Osteocyte (in vitro differentiated cells): Measurements from ENCODE around the gene COTL1. TPM values are rescaled to one million over a fixed set of nuclear protein-coding genes. Genes with fewer than 3 reads are reported as not detected.

ENCODE experiments used
- DNase-seq: peaks from one replicate; pipeline ENCODE4 v3.0.0; 2021; ENCODE audit warnings: mixed read lengths; ENCODE audit not compliant: unreplicated experiment; ENCODE audit errors: extremely low spot score
- H3K27ac Mint-ChIP-seq: one replicate; pipeline ENCODE4 v1.8.0; 2021; ENCODE audit warnings: mild to moderate bottlenecking, mixed read lengths; ENCODE audit not compliant: unreplicated experiment
- H3K27me3 Mint-ChIP-seq: one replicate; pipeline ENCODE4 v1.8.0; 2021; ENCODE audit warnings: mixed read lengths; ENCODE audit not compliant: unreplicated experiment
- H3K36me3 Mint-ChIP-seq: one replicate; pipeline ENCODE4 v1.8.0; 2021; ENCODE audit warnings: mixed read lengths; ENCODE audit not compliant: unreplicated experiment
- H3K4me1 Mint-ChIP-seq: one replicate; pipeline ENCODE4 v1.8.0; 2021; ENCODE audit warnings: mixed read lengths; ENCODE audit not compliant: unreplicated experiment
- H3K4me3 Mint-ChIP-seq: one replicate; pipeline ENCODE4 v1.8.0; 2021; ENCODE audit warnings: mild to moderate bottlenecking, moderate library complexity, mixed read lengths; ENCODE audit not compliant: unreplicated experiment
- H3K9me3 Mint-ChIP-seq: one replicate; pipeline ENCODE4 v1.8.0; 2021; ENCODE audit warnings: mixed read lengths; ENCODE audit not compliant: unreplicated experiment
- total RNA-seq: library from RNA; stranded (reverse); gene quantifications from 2 replicates; pipeline ENCODE4 v1.2.1, GENCODE V29; 2021
- TF ChIP-seq, protein P1 (sequence below): fragments of 200-600 bp; sonication (generic); IDR thresholded peaks from 2 replicates; pipeline ENCODE4 v1.5.0; 2021; ENCODE audit warnings: antibody characterized with exemption, mild to moderate bottlenecking, moderate library complexity

The COTL1 gene
- total RNA-seq, 1 donor from 2014 or later = 103 TPM

- Mint-ChIP-seq H3K27me3 (no peaks in the 10 kb centered on the region), H3K27ac (peak overlapping the region; percentile 73), H3K9me3 (no peaks in the 10 kb centered on the region), H3K36me3 (peaks cover 4% of the 10 kb centered on the region), H3K4me1 (peaks cover 49% of the 10 kb centered on the region), H3K4me3 (no peak overlapping the region)
- TF ChIP-seq, protein P1, sequence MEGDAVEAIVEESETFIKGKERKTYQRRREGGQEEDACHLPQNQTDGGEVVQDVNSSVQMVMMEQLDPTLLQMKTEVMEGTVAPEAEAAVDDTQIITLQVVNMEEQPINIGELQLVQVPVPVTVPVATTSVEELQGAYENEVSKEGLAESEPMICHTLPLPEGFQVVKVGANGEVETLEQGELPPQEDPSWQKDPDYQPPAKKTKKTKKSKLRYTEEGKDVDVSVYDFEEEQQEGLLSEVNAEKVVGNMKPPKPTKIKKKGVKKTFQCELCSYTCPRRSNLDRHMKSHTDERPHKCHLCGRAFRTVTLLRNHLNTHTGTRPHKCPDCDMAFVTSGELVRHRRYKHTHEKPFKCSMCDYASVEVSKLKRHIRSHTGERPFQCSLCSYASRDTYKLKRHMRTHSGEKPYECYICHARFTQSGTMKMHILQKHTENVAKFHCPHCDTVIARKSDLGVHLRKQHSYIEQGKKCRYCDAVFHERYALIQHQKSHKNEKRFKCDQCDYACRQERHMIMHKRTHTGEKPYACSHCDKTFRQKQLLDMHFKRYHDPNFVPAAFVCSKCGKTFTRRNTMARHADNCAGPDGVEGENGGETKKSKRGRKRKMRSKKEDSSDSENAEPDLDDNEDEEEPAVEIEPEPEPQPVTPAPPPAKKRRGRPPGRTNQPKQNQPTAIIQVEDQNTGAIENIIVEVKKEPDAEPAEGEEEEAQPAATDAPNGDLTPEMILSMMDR = no peak
- DNase-seq = no peak
Observed at GRCh38 chr16:84613408-84614072, 4.3 kb downstream of the COTL1 start.

GRCh38 chr16:84612686-84613085 is 5.2 kb downstream of the COTL1 start:
- TF ChIP-seq, protein P1 = no peak
- no peaks in the 10 kb centered on the region for H3K27me3 Mint-ChIP-seq
- no peak for DNase-seq
- peaks cover 49% of the 10 kb centered on the region for H3K4me1 Mint-ChIP-seq
- H3K4me3 Mint-ChIP-seq = no peak overlapping the region
- H3K36me3 Mint-ChIP-seq = peaks cover 4% of the 10 kb centered on the region
- H3K27ac Mint-ChIP-seq = no peak overlapping the region
- H3K9me3 Mint-ChIP-seq = no peaks in the 10 kb centered on the region

DNA sequence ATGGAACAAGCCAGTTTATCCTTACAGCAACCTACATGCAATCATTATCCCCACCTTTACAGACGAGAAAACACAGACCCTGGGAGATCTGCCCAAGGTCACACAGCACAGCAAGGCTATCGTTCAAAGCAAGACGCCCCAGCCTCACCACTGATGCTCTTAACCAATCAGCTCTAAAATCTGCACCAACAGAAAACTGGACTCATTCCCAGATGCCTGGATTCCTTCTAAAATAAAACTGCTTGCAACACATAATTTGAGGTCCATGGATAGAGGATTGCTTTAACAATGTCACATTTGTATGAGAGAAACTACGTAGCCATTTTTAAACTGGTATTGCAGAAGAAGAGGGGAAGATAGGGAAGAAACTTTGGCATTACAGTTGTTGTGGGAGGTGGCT is 6.8 kb downstream of the COTL1 start:
- DNase-seq = no peak
- H3K4me1 Mint-ChIP-seq = peaks cover 40% of the 10 kb centered on the region

GRCh38 chr16:84610376-84610775 is 7.5 kb downstream of the COTL1 start:
- peaks cover 8% of the 10 kb centered on the region for H3K36me3 Mint-ChIP-seq
- H3K27ac Mint-ChIP-seq = no peak overlapping the region
- TF ChIP-seq, protein P1 = no peak
- no peak overlapping the region for H3K4me3 Mint-ChIP-seq
- no peaks in the 10 kb centered on the region for H3K27me3 Mint-ChIP-seq
- no peak for DNase-seq
- H3K4me1 Mint-ChIP-seq = peaks cover 33% of the 10 kb centered on the region
- H3K9me3 Mint-ChIP-seq = no peaks in the 10 kb centered on the region

More for the DNA sequence above, 6.8 kb downstream of the COTL1 start:
- H3K27me3 Mint-ChIP-seq = no peaks in the 10 kb centered on the region
- TF ChIP-seq, protein P1 = no peak
- no peaks in the 10 kb centered on the region for H3K9me3 Mint-ChIP-seq
- no peak overlapping the region for H3K27ac Mint-ChIP-seq
- H3K36me3 Mint-ChIP-seq = peaks cover 8% of the 10 kb centered on the region
- H3K4me3 Mint-ChIP-seq = no peak overlapping the region

DNA sequence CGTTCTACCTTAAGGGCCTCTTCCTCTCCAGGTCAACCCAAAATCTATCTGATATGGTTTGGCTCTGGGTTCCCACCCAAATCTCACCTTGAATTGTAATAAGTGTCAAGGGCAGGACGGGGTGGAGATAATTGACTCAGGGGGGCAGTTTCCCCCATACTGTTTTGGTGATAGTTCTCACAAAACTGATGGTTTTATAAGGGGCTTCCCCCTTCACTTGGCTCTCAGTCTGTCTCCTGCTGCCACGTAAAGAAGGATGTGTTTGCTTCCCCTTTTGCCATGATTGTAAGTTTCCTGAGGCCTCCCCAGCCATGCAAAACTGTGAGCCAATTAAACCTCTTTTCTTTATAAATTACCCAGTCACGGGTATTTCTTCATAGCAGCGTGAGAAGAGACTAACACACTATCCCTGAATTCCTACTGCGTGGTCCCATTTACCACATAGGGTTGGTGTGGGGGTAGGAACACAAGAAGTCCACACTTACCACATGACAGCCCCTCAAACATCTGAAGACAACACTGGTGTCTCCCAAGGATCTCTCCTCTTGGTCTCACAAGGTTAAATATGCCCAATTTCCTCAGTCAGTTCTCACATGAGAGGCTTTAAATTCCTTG is 8.2 kb downstream of the COTL1 start:
- TF ChIP-seq, protein P1 = no peak
- peak overlapping the region; percentile 23 for H3K27ac Mint-ChIP-seq
- H3K27me3 Mint-ChIP-seq = no peaks in the 10 kb centered on the region
- peaks cover 27% of the 10 kb centered on the region for H3K4me1 Mint-ChIP-seq
- H3K9me3 Mint-ChIP-seq = no peaks in the 10 kb centered on the region
- DNase-seq = no peak
- no peak overlapping the region for H3K4me3 Mint-ChIP-seq
- peaks cover 8% of the 10 kb centered on the region for H3K36me3 Mint-ChIP-seq
